Naive B cell (primary cell): ENCODE results near the gene IFT52. TPM values are rescaled to one million over a fixed set of nuclear protein-coding genes. Genes with fewer than 3 reads are reported as not detected.

Experiments
- ATAC-seq, 2 donors: fragments of 150-1000 bp; cut with Tn5 transposase; 2 replicates each; pipeline ENCODE4 v1.10.0; 2021; ENCODE audit warnings: low read depth in 2 of 2, mild to moderate bottlenecking in 2 of 2, moderate library complexity in 2 of 2
- DNase-seq: peaks from one replicate; pipeline ENCODE4 v3.0.0; 2022
- H3K27ac Mint-ChIP-seq, 6 donors: one replicate each; pipeline ENCODE4 v1.8.0; 2020 to 2022; ENCODE audit warnings: mild to moderate bottlenecking in 6 of 6, mixed read lengths in 6 of 6, moderate library complexity in 5 of 6, inconsistent platforms in 2 of 6
- H3K27me3 Mint-ChIP-seq, 3 donors: one replicate each; pipeline ENCODE4 v1.8.0; 2021 to 2022; ENCODE audit warnings: mixed read lengths in 3 of 3, mild to moderate bottlenecking in 1 of 3
- H3K36me3 Mint-ChIP-seq, 2 donors: one replicate each; pipeline ENCODE4 v1.8.0; 2020 to 2022; ENCODE audit warnings: mixed read lengths in 2 of 2, inconsistent platforms in 1 of 2, mild to moderate bottlenecking in 1 of 2
- H3K4me1 Mint-ChIP-seq, 3 donors: one replicate each; pipeline ENCODE4 v1.8.0; 2020 to 2022; ENCODE audit warnings: mixed read lengths in 3 of 3, inconsistent platforms in 1 of 3, mild to moderate bottlenecking in 1 of 3, moderate library complexity in 1 of 3
- H3K4me3 Mint-ChIP-seq, 8 donors: one replicate each; pipeline ENCODE4 v1.8.0; 2020 to 2022; ENCODE audit warnings: mild to moderate bottlenecking in 8 of 8, mixed read lengths in 8 of 8, moderate library complexity in 8 of 8, inconsistent platforms in 2 of 8
- H3K9me3 Mint-ChIP-seq, 7 donors: one replicate each; pipeline ENCODE4 v1.8.0; 2020 to 2022; ENCODE audit warnings: mixed read lengths in 7 of 7, mild to moderate bottlenecking in 5 of 7, inconsistent platforms in 2 of 7, moderate library complexity in 1 of 7
- polyA plus RNA-seq, 6 donors: library from polyadenylated mRNA; unstranded; fragments of 300-500 nt; fragmentation: Illumina TruSeq; gene quantifications; one replicate each; pipeline ENCODE4 v1.2.3, GENCODE V29; 2021; ENCODE audit warnings: low read depth in 6 of 6

The IFT52 gene
- polyA plus RNA-seq, 6 donors from 2014 or later = 28.8 to 38.0 (median 32.0) TPM

GRCh38 chr20:43559147-43559987 lies 31.4 kb upstream of the IFT52 start:
- DNase-seq (no peak), ATAC-seq (no peak)
- Mint-ChIP-seq H3K4me1 (no peaks in the 10 kb centered on the region), H3K27me3 (no peaks in the 10 kb centered on the region), H3K9me3 (no peaks in the 10 kb centered on the region), H3K27ac (peak overlapping the region in 2 of 6 donors; percentile 9 to 68), H3K4me3 (no peak overlapping the region), H3K36me3 (no peaks in the 10 kb centered on the region)

DNA sequence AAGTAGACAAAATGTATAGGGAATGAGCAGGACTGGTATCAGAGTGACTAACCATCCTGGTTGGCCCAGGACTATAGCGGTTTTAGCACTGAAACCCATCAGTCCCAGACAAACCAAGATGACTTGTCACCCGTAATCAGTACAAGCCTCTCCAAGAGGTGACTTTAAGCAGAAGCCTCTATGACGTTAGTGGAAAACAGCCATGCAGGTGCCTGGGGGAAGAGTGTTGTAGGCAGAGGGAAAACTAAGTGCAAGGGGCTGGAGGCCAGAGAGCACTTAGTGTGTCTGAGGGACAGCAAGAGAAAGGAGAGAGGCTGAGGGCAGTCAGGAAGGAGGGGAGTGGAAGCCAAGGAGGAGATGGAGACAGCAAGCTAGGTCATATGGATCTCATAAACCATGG lies 29.8 kb upstream of the IFT52 start:
- Mint-ChIP-seq H3K9me3 (no peaks in the 10 kb centered on the region), H3K27ac (no peak overlapping the region), H3K27me3 (no peaks in the 10 kb centered on the region), H3K4me1 (no peaks in the 10 kb centered on the region), H3K4me3 (no peak overlapping the region), H3K36me3 (no peaks in the 10 kb centered on the region)
- ATAC-seq (no peak), DNase-seq (no peak)

DNA sequence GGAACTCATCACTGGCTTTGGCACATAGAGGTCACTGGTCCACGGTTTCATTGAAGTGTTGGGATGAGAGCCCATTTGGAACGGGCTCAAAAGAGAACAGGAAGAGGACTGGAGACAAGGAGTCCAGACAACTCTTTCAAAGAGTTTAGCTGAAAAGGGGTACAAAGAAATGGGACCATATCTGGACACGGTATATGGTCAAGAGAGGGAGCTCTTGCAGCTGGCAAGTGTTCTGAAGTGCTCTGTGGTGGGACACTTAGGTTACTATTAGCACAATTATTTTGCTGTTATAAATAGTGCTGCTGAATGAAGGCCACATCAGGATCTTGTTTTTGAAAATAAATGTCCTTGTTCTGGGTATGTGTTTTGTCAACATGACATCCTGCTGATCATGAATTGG lies 27.3 kb upstream of the IFT52 start:
- no peaks in the 10 kb centered on the region for H3K9me3 Mint-ChIP-seq
- ATAC-seq (peak in 1 of 2 donors; percentile 27), DNase-seq (no peak)
- no peaks in the 10 kb centered on the region for H3K4me1 Mint-ChIP-seq
- no peaks in the 10 kb centered on the region for H3K27me3 Mint-ChIP-seq
- no peak overlapping the region for H3K4me3 Mint-ChIP-seq
- H3K36me3 Mint-ChIP-seq = no peaks in the 10 kb centered on the region
- peak overlapping the region in 3 of 6 donors; percentile 12 to 39 (median 22) for H3K27ac Mint-ChIP-seq

DNA sequence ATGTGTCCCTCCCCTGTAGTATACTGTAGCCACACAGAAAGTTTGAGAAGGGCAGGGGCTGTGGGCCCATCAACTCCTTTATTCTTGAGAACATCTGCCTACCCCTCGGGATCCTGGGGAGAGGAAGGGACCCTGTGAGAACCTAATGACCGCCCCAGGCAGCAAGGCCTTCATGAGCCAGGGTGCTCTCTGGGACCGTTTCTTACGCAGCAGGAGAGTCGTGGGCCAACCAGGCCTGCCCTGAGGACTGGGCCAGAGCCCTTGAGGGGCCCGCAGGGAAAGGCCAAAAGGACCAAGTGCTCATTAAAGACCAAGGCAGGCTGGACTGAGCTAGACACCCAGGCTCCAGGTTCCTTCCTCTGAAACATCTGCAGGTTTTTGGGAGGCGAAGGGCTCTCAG lies 26.7 kb upstream of the IFT52 start:
- H3K27me3 Mint-ChIP-seq = no peaks in the 10 kb centered on the region
- peak overlapping the region in 2 of 6 donors; percentile 39 to 68 for H3K27ac Mint-ChIP-seq
- DNase-seq (no peak), ATAC-seq (no peak)
- H3K36me3 Mint-ChIP-seq = no peaks in the 10 kb centered on the region
- H3K9me3 Mint-ChIP-seq = no peaks in the 10 kb centered on the region
- no peaks in the 10 kb centered on the region for H3K4me1 Mint-ChIP-seq
- no peak overlapping the region for H3K4me3 Mint-ChIP-seq

GRCh38 chr20:43564455-43564854 lies 26.3 kb upstream of the IFT52 start:
- DNase-seq (no peak), ATAC-seq (no peak)
- H3K27ac Mint-ChIP-seq = no peak overlapping the region
- H3K4me3 Mint-ChIP-seq = no peak overlapping the region
- no peaks in the 10 kb centered on the region for H3K4me1 Mint-ChIP-seq
- H3K9me3 Mint-ChIP-seq = no peaks in the 10 kb centered on the region
- no peaks in the 10 kb centered on the region for H3K27me3 Mint-ChIP-seq
- H3K36me3 Mint-ChIP-seq = no peaks in the 10 kb centered on the region

GRCh38 chr20:43564993-43565757 lies 25.6 kb upstream of the IFT52 start:
- Mint-ChIP-seq H3K27ac (no peak overlapping the region), H3K4me3 (no peak overlapping the region), H3K27me3 (no peaks in the 10 kb centered on the region), H3K4me1 (no peaks in the 10 kb centered on the region), H3K9me3 (no peaks in the 10 kb centered on the region), H3K36me3 (no peaks in the 10 kb centered on the region)
- no peak for DNase-seq
- no peak for ATAC-seq

- no peak overlapping the region for H3K4me3 Mint-ChIP-seq
- no peaks in the 10 kb centered on the region for H3K36me3 Mint-ChIP-seq
- no peak for DNase-seq
- no peaks in the 10 kb centered on the region for H3K27me3 Mint-ChIP-seq
- H3K27ac Mint-ChIP-seq = no peak overlapping the region
- ATAC-seq = no peak
- H3K4me1 Mint-ChIP-seq = no peaks in the 10 kb centered on the region
- no peaks in the 10 kb centered on the region for H3K9me3 Mint-ChIP-seq
Observed at GRCh38 chr20:43565758-43566104, 25.0 kb upstream of the IFT52 start.

DNA sequence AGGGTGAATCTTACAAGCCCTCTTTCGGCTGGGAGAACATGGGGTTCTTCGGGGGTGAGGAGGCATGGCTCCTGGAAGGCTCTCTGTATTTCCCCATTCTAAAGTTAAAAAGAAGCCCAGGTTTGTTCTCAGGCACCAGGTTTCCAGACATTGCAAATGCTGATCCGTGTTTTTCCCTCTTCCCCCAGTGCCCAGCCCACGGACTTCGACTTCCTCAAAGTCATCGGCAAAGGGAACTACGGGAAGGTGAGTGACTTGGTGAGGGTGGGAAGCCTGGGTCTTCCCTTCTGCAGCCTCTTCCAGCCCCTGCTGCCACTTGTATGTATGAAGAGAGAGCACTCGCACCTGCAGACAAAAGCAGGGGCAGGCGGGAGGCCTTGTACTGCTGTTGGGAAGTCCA lies 23.3 kb upstream of the IFT52 start:
- no peaks in the 10 kb centered on the region for H3K36me3 Mint-ChIP-seq
- H3K27me3 Mint-ChIP-seq = no peaks in the 10 kb centered on the region
- H3K4me3 Mint-ChIP-seq = no peak overlapping the region
- DNase-seq (no peak), ATAC-seq (no peak)
- H3K9me3 Mint-ChIP-seq = no peaks in the 10 kb centered on the region
- H3K4me1 Mint-ChIP-seq = no peaks in the 10 kb centered on the region
- H3K27ac Mint-ChIP-seq = peak overlapping the region in 1 of 6 donors; percentile 32

- H3K9me3 Mint-ChIP-seq = no peaks in the 10 kb centered on the region
- H3K27me3 Mint-ChIP-seq = no peaks in the 10 kb centered on the region
- ATAC-seq (no peak), DNase-seq (no peak)
- no peaks in the 10 kb centered on the region for H3K36me3 Mint-ChIP-seq
- no peak overlapping the region for H3K27ac Mint-ChIP-seq
- no peaks in the 10 kb centered on the region for H3K4me1 Mint-ChIP-seq
- no peak overlapping the region for H3K4me3 Mint-ChIP-seq
Observed at GRCh38 chr20:43568706-43569105, 22.0 kb upstream of the IFT52 start.

DNA sequence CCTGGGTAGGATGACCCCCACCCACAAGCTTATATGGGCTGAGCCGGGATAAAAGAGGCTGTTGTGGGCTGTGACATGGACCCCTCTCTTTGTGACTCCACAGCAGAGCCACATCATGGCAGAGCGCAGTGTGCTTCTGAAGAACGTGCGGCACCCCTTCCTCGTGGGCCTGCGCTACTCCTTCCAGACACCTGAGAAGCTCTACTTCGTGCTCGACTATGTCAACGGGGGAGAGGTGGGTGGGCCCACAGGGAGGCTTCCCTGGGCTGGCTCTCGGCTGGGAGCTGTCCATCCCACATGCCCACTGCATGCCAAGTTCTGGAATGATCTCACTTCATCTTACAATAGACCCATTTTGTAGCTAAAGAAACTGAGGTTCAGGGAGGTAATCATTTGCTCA lies 21.5 kb upstream of the IFT52 start:
- DNase-seq (no peak), ATAC-seq (no peak)
- no peak overlapping the region for H3K27ac Mint-ChIP-seq
- no peaks in the 10 kb centered on the region for H3K4me1 Mint-ChIP-seq
- H3K9me3 Mint-ChIP-seq = no peaks in the 10 kb centered on the region
- no peaks in the 10 kb centered on the region for H3K36me3 Mint-ChIP-seq
- no peak overlapping the region for H3K4me3 Mint-ChIP-seq
- H3K27me3 Mint-ChIP-seq = no peaks in the 10 kb centered on the region

DNA sequence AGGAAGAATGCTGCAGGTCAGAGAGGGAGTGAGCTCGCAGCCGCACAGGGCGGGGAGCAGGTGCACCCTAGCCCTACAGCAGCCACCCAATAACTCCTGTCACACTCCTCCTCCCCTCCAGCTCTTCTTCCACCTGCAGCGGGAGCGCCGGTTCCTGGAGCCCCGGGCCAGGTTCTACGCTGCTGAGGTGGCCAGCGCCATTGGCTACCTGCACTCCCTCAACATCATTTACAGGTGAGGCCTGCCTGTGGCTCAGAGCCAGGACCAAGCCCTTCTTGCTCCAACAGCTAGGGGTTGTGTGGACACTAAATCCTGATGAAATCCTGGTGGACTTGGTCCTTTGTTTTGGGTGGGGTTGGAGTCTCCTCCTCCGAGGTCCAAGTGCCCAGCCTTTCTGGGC lies 20.2 kb upstream of the IFT52 start:
- H3K36me3 Mint-ChIP-seq = no peaks in the 10 kb centered on the region
- DNase-seq (no peak), ATAC-seq (no peak)
- H3K27me3 Mint-ChIP-seq = no peaks in the 10 kb centered on the region
- H3K27ac Mint-ChIP-seq = no peak overlapping the region
- no peak overlapping the region for H3K4me3 Mint-ChIP-seq
- H3K4me1 Mint-ChIP-seq = no peaks in the 10 kb centered on the region
- no peaks in the 10 kb centered on the region for H3K9me3 Mint-ChIP-seq

DNA sequence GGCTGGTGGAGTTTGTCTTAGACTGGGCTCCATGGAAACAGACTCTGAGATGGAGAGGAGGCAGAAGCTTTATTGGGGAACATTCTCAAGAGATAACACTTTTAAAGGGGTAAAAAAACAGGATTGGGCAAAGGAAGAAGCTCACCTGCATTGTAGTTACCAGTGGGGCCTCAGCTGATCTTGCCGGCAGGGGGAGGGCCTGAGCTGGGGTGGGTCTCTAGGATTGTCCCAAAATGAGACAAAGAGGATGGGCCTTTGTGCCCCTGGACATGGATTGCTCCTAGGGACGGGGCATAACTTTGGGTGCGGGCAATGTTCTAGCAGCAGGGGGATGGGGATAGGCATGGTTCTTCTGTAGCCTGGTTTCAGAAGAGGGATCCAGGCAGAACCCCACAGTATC lies 19.4 kb upstream of the IFT52 start:
- ATAC-seq = no peak

GRCh38 chr20:43571771-43572170 lies 19.0 kb upstream of the IFT52 start:
- no peaks in the 10 kb centered on the region for H3K9me3 Mint-ChIP-seq
- H3K4me3 Mint-ChIP-seq = no peak overlapping the region
- no peaks in the 10 kb centered on the region for H3K4me1 Mint-ChIP-seq
- no peak overlapping the region for H3K27ac Mint-ChIP-seq
- H3K27me3 Mint-ChIP-seq = peaks cover 0 to 1% (median 0%) of the 10 kb centered on the region in 3 donors
- no peaks in the 10 kb centered on the region for H3K36me3 Mint-ChIP-seq
- DNase-seq (no peak), ATAC-seq (no peak)

More for the DNA sequence above, 19.4 kb upstream of the IFT52 start:
- H3K9me3 Mint-ChIP-seq = no peaks in the 10 kb centered on the region
- H3K4me1 Mint-ChIP-seq = no peaks in the 10 kb centered on the region
- H3K27ac Mint-ChIP-seq = peak overlapping the region in 1 of 6 donors; percentile 1
- H3K4me3 Mint-ChIP-seq = peak overlapping the region in 1 of 8 donors; percentile 23
- DNase-seq = no peak
- H3K27me3 Mint-ChIP-seq = no peaks in the 10 kb centered on the region
- no peaks in the 10 kb centered on the region for H3K36me3 Mint-ChIP-seq

DNA sequence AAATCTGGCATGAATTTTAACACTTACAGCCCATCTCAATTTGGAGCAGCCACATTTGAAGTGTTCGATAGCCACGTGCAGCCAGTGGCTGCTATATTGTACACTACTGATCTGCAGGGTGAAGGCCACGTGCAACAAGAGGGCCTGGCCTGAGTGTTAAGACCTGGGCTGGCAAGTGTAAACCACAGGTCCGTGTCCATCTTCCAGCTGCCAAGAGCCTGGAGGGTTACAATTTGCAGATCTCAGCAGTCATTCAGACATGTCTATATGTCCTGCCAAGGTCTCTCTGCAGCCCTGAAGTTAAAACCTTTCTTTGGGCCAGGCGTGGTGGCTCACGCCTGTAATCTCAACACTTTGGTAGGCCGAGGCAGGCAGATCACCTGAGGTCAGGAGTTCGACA lies 17.8 kb upstream of the IFT52 start:
- H3K27me3 Mint-ChIP-seq = peaks cover 0 to 4% (median 0%) of the 10 kb centered on the region in 3 donors
- no peaks in the 10 kb centered on the region for H3K9me3 Mint-ChIP-seq
- DNase-seq (no peak), ATAC-seq (no peak)
- no peaks in the 10 kb centered on the region for H3K36me3 Mint-ChIP-seq
- no peak overlapping the region for H3K4me3 Mint-ChIP-seq
- no peaks in the 10 kb centered on the region for H3K4me1 Mint-ChIP-seq
- H3K27ac Mint-ChIP-seq = no peak overlapping the region
